Measurements from ENCODE around the gene ATP2B3.

The ATP2B3 gene

DNA sequence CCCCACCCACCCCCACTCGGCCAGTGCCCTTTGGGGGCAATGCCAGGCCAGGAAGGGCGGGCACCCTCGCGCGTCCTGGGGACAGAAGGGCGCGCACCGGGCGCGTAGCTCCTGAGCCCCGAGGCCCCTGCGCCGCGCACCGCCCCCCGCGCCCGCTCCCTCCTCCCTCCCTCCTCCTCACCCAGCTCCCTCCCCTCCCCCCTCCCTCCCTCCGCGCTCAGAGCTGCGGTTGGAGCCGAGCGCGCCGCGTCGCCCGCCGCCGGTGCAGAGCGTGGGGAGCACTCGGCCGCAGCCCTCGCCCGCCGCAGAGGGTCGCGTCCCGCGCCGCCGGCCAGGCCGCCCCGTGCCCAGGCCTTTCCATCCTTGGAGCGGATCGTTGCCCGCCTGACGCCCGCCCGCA is at the start of gene ATP2B3:
Gene ATP2B3 (plus strand): TSS at position 220 of the 400 bp plus-strand sequence. CDS start 18,606 bp downstream, outside the sequence.
- no peak for DNase-seq

DNA sequence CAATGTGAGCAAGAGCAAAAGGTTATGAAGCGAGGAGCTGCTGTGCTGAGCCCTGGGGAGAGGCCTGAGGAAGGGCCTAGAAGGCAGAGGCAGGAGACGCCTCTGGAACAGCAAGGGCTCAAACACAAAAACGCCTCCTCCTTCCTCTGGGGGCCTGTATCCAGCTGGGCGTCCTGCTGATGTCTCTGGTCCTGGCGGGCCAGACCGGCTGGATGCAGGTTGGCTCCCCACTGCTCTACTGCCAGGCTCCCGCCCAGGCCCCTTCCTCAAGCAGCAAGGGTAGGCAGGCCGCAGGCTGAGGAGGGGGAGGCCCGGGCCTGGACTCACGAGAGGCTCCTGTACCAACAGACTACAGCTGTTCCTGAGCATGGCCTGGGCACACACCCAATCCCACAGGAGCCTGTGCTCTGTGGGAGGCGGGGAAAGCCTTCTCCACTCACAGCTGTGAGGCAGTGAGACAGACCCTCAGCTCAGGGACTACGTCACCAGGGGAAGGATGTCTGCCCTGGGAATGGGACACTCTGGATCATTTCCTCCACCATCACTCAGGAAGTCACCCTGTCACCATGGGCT is 49.3 kb upstream of the ATP2B3 start:
- DNase-seq: no peak

DNA sequence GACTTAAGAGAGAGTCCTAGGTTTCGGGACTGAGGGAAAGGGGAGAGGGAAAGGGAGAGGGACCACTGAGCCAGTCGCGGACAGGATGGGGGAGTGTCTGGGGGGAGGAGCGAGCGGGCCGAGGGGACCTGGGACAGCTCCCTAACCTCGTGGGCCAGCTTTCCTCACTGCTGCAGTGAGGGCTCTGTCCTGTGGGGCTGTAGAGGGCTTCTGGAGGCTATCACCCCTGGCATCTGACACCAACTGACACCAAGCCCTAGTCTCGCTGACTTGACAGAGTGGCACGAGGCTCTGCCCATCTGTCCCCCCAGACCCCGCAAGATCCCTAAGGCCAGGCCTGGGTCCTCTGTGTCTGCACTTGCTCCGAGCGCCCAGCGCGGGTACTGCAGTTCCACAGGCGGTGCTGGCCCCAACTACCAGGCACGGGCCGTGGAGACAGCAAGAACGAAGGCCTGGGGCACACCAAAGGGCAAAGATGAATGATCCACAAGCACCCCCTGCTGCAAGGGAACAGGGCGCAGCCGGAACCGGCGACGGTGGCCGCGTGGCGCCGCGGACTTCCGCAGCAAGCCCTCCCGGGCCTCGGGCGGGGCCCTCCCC is 47.5 kb upstream of the ATP2B3 start:
- no peak for DNase-seq

DNA sequence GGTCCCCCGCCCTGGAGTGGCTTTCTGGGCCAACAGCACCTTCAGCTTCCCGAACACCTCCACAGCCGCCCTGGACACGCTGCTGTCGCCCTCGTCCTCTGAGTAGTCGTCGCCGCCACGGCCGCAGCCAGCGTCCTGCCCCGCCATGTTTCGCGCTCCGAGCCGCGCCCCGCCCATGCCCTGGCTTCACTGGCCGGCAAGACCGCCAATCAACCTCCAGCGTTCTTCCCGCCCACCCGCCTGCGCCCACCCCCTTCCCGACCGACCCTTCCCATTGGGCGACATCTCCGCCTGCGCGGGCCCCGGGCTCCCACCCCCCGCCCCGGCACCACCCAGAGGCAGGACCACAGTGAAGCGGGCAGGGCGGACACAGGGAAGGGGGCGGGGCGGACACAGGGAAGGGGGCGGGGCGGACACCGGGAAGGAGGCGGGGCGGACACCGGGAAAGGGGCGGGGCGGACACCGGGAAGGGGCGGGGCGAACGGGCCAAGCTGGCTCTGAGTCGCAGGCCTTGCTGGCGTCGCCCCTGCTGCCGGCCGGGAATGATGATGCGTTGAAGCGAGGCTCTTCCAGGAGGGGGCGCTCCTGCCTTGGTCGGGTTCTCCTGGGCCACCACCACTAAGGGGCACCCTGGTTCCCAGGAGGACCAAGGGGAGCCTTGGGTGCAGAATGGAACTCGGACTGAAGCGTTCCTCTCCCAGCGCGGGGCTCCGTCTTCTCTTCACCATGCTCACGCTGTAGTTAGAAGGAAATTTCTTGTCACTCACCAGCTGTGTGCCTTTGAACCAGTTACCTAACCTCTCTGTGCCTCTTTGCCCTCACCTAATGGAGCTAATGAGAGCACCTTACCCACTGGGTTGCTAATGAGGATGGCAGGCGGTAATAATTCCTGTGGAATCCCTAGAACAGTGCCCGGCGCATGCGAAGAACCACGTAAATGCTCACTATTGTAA is 46.8 kb upstream of the ATP2B3 start, which contains the start of gene HAUS7:
Gene HAUS7 (minus strand): TSS at position 166 of the 953 bp plus-strand sequence. CDS start 19 bp downstream, at position 147.
- peak; percentile 77 for DNase-seq

DNA sequence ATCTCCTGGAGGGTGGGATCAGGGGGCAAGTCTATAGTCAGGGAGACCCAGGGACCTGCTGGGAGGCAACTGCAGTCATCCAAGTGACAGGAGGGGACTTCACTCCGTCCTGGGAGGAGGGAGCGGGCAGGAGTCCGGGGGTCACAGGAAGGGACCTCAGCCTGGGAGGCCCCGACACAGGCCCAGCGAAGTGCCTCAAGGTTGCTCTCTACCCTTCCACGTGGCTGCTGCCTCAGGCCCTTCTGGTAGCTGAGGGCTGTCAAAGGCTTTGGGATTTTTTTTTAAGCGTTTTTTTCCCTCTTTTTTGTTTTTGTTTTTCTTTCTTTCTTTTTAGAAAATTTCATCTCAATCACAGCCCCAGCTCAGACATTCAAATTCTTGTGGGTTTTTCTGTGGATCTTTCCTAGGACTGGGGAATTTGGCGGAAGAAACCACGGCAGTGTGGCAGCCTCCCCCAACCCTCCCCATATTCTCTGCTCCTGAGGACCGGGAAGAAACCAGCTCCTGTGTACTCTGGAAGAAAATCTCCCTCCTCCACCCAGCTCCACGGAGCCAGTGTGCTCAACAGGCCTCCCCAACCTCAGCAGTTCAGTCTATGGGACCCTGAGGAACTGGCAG is 45.7 kb upstream of the ATP2B3 start:
- no peak for DNase-seq

DNA sequence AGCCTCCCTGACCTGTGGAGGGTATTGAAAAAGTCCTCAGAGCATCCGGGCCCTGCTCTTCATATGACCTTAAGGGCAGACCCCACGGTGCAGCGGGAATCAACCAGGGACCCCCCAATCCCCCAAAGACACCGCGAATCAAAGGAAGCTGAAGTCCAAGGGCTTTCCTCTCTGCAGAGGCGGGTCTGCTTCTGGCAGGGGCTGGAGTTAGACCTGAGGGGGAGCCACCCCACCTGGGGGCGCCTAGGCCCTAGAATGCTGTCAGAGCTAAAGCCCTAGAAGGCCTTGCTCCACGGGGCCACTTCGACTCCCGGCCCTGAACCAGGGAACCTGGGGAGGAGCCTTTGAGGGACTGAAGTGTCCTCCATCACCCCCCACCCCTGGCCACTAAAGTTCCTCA is 44.3 kb upstream of the ATP2B3 start:
- DNase-seq: no peak

DNA sequence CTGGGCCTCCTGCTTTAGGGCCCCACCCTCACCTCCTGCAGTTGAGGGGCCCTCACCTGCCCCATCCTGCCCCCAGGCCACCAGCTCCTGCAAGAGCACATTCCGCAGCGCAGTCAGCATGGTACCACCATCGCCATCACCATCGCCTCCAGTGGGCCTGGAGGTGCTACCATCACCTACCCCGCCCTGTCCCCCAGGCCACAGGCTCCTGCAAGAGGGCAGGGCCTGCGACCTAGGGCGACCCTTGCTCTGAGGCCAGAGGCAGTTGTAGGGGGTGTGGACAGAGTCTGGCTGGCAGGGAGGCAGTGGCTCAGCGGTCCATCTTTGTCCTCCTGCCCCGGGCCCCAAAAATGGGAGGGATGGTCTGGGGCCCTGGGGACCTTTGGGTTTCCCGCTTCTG is 43.2 kb upstream of the ATP2B3 start:
- DNase-seq: no peak

DNA sequence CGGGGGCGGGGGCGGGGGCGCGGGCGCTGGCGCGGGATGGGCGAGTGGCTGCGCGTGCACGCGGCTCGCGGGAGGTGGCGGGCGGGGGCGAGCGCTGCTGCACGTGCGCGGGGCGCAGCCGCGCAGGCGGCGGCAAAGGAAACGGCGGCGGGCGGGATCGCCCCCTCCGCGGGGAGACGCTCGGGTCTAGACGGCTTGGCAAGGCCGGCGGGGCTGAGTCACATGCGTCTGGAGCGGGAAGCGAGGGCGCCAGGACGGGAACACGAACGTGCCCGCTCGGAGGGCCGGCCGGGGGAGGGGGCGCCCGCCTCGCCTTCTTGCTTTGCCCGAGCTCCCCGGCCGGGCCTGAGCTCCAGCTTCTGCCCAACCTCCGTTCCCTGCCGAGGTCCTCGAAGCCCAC is 42.7 kb upstream of the ATP2B3 start:
- DNase-seq: no peak

DNA sequence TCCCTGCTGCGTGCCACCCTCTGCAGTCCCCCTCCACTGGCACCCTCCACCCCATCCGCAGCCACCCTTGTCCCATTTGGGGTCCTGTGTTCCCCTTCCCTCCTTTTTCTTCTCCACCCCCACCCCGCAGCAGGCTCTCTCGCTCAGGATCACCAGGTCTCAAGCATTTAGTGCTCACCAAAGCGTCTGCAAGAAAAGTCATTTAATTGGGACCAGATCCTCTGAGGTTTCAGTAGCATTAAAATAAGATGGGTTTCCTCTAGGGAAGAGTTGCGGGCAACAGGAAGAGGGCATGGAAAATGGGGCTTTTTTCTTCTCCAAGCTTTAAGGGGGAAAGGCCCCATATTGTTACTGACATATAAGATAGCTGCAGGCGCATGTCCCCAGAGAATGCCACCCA is 42.2 kb upstream of the ATP2B3 start:
- no peak for DNase-seq

DNA sequence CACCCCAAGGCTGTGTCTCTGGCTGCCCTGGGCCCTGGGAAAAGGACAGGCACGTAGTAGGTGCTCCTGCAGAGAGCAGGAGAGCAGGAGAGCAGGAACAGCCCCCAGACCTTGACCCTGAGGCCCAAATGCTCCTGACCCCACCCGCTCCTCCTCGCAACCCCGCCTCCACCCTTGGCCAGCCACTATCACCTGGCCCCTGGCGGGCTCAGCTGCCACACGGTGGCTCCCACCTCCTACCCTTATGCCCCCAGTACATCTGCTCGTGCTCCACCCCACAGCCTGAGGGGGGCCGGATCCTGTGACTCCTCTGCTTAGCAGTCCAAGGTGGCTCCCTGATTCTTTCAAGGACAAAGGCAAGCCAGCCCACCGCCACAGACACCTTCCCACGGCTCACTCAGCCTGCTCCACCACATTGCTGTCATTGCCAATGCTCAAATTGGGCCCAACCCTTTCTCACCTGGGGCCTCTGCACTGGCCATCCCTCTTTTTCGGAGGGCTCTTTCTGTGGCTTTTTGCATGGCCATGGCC is 41.6 kb upstream of the ATP2B3 start:
- no peak for DNase-seq

DNA sequence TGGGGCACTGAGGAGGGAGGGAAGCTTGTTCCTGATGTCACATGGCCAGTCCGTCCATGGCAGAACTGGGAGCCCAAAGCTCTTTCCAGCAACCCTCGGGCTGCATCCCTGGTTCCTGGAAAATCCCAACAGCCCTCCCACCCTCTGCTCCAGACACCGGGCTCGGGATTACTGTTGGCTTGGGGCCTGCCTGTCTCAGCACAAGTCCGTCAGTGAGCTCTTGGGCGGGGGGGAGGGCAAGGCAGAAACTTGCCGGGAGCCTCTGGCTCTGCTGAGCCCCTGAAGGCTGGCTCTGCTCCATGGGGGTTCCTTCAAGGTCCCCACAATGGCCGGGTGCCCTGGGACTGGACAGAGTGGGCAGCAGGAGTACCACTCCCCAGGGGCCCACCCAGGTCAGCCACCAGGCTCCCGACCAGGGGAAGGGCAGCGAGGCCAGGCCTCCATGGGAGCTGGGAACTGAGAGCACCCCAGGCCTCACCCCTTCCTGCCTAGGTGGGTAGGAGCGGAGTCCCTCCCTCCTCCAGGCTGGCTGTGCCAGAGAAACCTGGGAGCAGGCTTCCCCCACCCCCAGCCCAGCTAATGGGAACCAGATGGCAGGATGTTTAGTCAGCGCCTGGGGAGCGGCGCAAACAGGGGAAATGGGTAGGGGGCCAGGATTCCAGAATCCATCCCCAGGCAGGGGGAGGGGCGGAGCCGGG is 40.6 kb upstream of the ATP2B3 start:
- peak; percentile 56 for DNase-seq

DNA sequence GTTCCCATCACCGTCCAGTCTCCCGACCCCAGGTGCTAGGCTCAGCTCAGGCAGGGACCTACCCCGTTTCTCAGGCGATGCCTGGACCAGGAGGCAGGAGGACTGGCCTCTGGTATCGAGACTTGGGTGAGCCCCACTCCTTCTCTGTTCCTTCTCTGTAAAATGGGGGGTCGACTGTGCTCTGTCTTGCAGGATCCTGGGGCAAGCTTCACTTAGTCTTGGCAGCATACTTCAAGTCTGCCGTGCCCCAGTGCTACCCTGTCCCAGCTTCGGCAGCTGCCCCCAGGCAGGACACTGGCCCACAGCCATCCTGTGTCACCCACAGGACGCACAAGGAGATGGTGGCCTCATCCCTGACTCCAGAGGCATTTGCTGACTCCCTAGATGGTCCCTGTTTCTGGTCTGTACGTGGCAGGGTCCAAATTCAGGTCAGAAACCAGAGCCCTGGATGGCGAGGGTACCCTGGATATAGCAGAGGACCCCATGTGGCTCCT is 40.0 kb upstream of the ATP2B3 start:
- no peak for DNase-seq

DNA sequence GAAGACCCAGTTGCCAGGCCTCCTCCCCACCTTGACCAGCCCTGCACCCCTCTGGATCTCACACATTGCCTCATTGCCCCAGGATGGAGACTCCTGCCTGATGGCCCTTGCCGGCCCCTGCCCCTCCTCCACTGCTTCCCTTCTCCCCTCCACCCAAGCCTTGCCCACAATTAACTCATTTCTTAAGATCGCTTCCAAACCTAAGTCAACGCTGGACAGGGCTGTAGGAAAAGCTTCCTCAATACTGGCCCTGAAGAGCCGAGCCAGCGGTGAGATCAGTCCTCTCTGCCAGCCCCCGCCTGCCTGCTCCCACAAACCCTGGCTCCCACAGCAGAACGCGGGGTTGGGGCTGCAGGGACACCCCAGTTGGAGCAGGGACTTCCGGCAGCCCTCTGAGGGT is 39.5 kb upstream of the ATP2B3 start:
- DNase-seq: no peak

DNA sequence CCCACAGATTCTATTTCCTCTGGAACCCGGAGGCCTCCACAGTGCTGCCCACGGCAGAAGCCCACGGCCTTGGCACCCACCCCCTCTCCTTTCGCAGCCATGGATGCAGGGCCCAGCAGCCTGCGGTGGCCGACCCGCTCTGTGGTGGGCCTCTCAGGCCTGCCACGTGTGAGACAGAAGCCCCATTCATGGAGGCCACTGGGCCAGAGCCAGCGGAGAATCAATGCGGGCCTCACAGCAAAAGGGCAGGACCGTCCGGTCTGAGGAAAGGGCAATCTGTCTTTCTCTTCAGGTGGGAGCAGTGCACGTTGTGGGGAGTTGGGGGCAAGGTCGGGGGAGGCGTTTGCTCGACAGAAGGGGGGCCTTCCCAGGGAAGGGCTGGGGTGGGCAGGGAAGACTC is 38.7 kb upstream of the ATP2B3 start:
- no peak for DNase-seq

DNA sequence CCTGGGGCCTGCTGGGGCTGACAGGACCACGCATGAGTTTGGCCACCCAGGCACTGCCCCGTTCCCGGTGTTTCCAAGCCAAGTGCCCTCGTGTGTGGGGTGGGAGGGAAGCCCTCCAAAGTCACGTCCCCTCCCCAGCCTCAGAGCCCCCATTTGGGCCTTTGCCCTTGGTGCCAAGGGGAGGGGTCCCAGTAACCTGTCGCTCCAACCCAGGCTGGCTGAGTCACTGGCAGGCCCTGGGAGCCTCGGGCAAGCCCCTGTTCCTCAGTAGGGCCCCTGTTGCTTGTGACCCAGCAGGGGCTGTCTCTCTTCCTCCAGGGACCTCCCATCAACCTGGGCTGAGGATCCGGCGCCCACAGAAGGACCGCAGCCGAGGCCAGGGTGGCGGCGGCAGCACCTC is 36.4 kb upstream of the ATP2B3 start:
- DNase-seq: no peak

DNA sequence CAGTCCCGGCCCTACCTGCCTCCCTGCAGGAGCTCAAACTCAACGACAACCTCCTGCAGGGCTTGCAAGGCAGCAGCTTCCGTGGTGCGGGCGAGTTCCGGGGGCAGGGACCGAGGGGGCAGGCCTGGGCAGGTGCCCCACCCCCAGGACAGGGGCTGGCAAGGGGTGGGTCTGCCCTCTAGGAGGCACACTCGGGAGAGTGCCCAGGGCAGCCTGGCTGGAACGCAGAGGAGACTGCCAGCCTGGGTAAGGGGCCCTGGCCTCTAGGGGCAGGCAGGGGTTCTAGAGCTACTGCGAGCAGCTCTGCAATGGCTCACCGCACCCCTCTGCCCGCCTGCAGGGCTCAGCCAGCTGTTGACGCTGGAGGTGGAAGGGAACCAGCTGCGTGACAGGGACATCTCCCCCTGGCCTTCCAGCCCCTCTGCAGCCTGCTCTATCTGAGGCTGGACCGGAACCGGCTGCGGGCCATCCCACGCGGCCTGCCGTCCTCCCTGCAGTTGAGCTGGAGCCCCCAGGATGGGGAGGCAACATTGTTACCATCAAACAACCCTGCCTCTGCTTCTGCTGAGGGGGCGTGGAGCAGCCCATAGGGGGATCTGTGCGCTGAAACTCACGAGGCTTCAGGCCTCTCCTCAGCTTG is 34.9 kb upstream of the ATP2B3 start:
- no peak for DNase-seq

DNA sequence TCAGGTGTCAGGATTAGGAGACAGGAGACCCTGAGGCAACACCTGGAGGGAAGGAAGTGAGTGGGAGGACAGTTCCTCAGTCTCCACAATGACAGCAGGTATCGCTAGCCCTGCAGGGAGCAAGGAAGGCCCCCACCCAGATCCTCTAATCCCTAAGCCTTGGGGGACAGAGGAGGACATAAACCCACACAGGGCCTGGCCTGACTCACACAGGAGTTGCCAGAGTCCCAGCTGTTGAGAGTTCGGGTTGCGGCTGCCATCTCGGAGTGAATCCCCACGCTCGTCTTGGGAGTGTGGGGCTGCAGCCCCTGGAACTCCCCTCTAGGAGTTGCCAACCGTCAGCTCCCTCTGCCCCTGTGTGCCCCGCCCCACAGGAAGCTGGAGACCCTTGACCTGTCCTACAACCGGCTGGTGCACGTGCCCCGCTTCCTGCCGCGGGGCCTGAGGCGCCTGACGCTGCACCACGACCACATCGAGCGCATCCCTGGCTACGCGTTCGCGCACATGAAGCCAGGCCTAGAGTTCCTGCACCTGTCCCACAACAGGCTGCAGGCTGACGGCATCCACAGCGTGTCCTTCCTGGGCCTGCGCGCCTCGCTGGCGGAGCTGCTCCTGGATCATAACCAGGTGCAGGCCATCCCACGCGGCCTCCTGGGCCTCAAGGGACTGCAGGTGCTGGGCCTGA is 31.9 kb upstream of the ATP2B3 start:
- no peak for DNase-seq

DNA sequence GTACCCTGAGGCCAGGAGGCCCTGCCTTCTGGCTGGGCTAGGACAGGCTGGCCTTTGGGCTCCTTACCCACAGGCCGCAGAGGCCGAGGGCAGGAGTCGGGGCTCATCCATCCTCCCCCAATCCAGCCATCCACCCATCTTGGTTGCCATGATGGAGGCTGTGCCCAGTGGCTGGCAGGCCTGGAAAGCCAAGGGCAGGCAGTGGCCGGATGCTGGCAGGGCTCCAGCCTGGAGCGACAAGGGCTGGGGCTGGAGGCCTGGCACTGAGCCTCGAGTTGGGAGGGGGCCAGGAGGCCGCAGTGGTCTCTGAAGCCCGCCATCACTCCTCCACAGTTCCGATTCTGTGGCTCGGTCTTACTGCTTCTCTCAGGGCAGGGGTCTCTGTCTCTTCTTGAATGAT is 31.3 kb upstream of the ATP2B3 start:
- DNase-seq: no peak

DNA sequence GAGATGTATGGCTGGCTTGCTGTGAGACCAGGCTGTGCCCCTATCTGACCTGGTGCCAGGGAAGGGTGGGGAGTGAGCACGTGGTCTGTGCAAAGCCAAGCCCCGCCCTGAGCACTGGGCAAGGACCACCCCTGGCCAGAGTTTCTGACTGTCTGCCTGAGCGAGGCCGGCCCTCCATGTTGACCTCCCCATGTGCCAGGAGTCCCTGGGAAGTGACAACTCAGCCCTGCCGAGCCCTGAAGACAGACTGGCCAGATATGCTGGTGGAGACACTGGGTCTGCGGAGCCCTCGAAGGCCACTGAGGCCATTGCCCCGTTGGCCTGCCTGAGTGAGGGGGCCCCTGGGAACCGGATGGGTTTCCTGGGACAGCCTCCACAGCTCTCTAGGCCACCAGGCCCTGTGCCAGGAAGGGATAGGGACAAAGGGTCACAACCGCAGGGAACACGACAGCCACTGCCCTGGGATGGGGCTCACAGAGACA is 29.8 kb upstream of the ATP2B3 start:
- DNase-seq: no peak

DNA sequence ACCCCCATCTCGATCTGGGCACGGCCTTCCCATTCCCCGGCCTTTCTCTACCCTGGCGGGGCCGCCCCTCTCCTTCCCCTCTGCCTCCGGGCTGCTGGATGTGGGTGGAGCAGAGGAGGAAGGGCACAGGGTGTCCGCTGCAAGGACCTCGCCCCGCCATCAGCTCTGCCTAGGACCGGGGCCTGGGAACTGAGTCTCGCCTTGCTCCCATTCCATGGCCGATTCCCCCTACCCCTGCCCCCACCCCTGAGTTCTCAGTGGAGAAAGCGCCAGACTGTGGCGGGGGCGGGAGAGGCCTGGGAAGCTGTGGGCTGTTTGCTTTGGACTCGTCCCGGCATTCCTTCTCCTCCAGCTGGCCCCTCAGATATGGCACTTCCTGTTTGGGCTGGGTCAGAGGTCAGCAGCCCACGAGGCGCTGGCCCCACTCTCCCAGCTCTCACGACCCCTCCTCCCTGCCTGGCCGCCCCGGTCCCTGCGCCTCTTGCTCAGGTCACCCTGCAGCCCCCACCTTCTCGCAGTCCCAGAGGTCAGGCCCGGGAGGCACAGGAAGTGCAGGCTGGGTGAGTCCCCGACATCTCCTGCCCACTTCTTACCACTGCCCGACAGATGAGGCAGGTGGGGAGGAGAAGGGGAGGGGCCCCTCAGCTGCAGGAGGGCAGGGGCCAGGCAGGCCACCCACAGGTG is 29.1 kb upstream of the ATP2B3 start:
- no peak for DNase-seq
